ENCODE data around the gene OR7A5.

Gene OR7A5

GRCh38 chr19:14835011-14835410 lies at the start of gene OR7A5, which contains the start of gene OR7C1:
TSS of gene OR7A5 (minus strand) at chr19:14835185. CDS start at chr19:14828241, 6,944 bp downstream.
TSS of gene OR7C1 (minus strand) at chr19:14835185. CDS start at chr19:14800136, 35,049 bp downstream.
- Histone ChIP-seq H3K4me3 (ENCODE audit: low read length) (no peak within 1 kb of the TSS), H3K36me3 (ENCODE audit: control insufficient read depth, insufficient read depth, low read length) (no peaks in the 10 kb centered on the region), H3K9ac (ENCODE audit: low read length) (no peak within 1 kb of the TSS), H3K4me1 (ENCODE audit: control insufficient read depth, insufficient read depth, low read length) (no peaks in the 10 kb centered on the region), H3K27ac (ENCODE audit: low read depth, low read length) (no peak within 1 kb of the TSS), H3K27me3 (ENCODE audit: control insufficient read depth, insufficient read depth, low read length) (no peaks in the 10 kb centered on the region)

DNA sequence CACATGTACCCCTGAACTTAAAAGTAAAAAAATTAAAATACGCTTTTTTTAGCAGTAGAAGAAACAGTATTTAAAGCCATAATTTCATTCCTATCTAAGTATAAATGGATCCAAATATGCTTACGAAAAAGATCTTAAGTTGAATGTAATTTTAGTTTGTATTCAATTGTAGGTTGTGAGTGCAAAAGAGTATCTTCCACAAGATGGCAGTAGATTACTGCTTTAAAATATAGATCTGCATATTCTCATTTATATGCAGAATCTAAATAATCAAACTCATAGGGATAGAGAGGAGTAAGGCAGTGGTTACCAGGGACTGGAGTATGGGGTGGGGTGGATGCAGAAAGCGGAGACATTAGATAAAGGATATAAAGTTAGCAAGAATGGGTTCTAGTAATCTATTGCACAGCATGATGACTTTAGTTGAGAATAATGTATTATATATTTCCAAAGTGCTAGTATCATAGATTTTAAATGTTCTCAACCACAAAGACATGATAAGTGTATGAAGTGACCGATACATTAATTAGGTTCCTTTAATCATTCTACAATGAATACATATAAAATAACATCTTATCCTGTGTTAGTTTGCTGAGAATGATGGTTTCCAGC lies 36.7 kb upstream of the OR7A5 start:
- no peaks in the 10 kb centered on the region for H3K27me3 ChIP-seq (ENCODE audit: control insufficient read depth, insufficient read depth, low read length)
- H3K9ac ChIP-seq (ENCODE audit: low read length), result no peak overlapping the region
- H3K4me3 ChIP-seq (ENCODE audit: low read length), result no peak overlapping the region
- H3K36me3 ChIP-seq (ENCODE audit: control insufficient read depth, insufficient read depth, low read length), result no peaks in the 10 kb centered on the region
- H3K27ac ChIP-seq (ENCODE audit: low read depth, low read length), result no peak overlapping the region
- no peaks in the 10 kb centered on the region for H3K4me1 ChIP-seq (ENCODE audit: control insufficient read depth, insufficient read depth, low read length)

GRCh38 chr19:14868497-14868896 lies 33.5 kb upstream of the OR7A5 start:
- H3K36me3 ChIP-seq (ENCODE audit: control insufficient read depth, insufficient read depth, low read length), result no peaks in the 10 kb centered on the region
- H3K27me3 ChIP-seq (ENCODE audit: control insufficient read depth, insufficient read depth, low read length), result no peaks in the 10 kb centered on the region

GRCh38 chr19:14848822-14849221 lies 13.8 kb upstream of the OR7A5 start, which contains the start of gene OR7A10:
TSS of gene OR7A10 (minus strand) at chr19:14848922. CDS start at chr19:14841877, 7,045 bp downstream.
- Histone ChIP-seq H3K4me3 (ENCODE audit: low read length) (no peak within 1 kb of the TSS), H3K27ac (ENCODE audit: low read depth, low read length) (no peak within 1 kb of the TSS), H3K4me1 (ENCODE audit: control insufficient read depth, insufficient read depth, low read length) (no peaks in the 10 kb centered on the region), H3K27me3 (ENCODE audit: control insufficient read depth, insufficient read depth, low read length) (no peaks in the 10 kb centered on the region), H3K9ac (ENCODE audit: low read length) (no peak within 1 kb of the TSS), H3K36me3 (ENCODE audit: control insufficient read depth, insufficient read depth, low read length) (no peaks in the 10 kb centered on the region)

More at GRCh38 chr19:14868497-14868896, 33.5 kb upstream of the OR7A5 start:
- Histone ChIP-seq H3K9ac (ENCODE audit: low read length) (no peak overlapping the region), H3K4me3 (ENCODE audit: low read length) (no peak overlapping the region), H3K27ac (ENCODE audit: low read depth, low read length) (no peak overlapping the region), H3K4me1 (ENCODE audit: control insufficient read depth, insufficient read depth, low read length) (no peaks in the 10 kb centered on the region)

DNA sequence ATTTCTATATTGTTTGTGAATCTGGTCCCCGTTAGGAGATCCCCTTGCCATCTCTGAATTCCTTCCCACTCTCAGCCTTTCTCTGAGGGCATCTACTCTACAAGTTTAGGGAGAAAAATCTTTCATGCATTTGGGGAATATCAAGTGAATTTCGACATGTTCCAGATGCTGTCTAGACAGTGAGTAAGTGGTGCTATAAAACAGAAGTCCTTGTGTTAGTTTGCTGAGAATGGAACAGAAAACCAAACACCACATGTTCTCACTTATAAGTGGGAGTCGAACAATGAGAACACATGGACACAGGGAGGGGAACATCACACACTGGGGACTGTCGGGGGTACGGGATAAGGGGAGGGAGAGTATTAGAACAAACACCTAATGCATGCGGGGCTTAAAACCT lies 8.6 kb upstream of the OR7A5 start:
- Histone ChIP-seq H3K4me1 (ENCODE audit: control insufficient read depth, insufficient read depth, low read length) (no peaks in the 10 kb centered on the region), H3K27me3 (ENCODE audit: control insufficient read depth, insufficient read depth, low read length) (no peaks in the 10 kb centered on the region), H3K9ac (ENCODE audit: low read length) (no peak overlapping the region), H3K4me3 (ENCODE audit: low read length) (no peak overlapping the region), H3K36me3 (ENCODE audit: control insufficient read depth, insufficient read depth, low read length) (no peaks in the 10 kb centered on the region), H3K27ac (ENCODE audit: low read depth, low read length) (no peak overlapping the region)

DNA sequence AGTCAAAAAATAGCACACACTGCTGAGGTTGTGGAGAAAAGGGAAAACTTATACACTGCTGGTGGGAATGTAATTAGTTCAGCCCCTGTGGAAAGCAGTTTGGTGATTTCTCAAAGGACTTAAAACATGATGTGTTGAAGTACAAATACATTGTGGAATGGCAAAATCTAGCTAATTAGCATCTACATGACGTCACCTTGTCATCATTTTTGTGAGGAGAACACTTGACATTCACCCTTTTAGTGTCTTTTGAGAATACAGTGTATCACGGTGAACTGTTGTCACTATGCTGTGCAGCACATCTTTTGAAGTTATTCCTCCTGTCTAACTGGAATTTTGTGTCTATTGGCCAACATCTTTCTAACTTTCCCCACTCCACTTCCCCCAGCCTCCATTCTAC lies 8.2 kb upstream of the OR7A5 start:
- H3K9ac ChIP-seq (ENCODE audit: low read length), result no peak overlapping the region
- H3K36me3 ChIP-seq (ENCODE audit: control insufficient read depth, insufficient read depth, low read length), result no peaks in the 10 kb centered on the region
- H3K4me3 ChIP-seq (ENCODE audit: low read length), result no peak overlapping the region
- no peak overlapping the region for H3K27ac ChIP-seq (ENCODE audit: low read depth, low read length)
- H3K4me1 ChIP-seq (ENCODE audit: control insufficient read depth, insufficient read depth, low read length), result no peaks in the 10 kb centered on the region
- H3K27me3 ChIP-seq (ENCODE audit: control insufficient read depth, insufficient read depth, low read length), result no peaks in the 10 kb centered on the region

DNA sequence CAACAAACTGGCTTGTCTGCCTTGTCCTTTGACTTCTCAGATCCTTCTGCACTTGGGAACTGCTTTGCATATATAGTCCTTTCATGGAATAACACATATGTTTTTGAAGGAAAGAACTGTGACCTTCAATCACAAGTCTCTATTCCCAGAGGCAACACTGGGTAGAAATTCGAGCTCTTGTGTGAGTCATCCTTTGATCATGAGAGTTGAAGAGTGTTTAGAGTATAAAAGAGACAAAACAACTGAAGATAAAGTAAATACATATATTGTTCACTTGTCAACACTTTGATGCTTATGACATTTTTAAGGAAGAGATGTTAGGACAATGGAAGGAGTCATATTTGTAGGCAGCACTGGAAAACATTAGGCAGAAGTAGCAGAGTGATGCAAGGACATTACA lies 5.2 kb upstream of the OR7A5 start:
- Histone ChIP-seq H3K4me3 (ENCODE audit: low read length) (no peak overlapping the region), H3K27ac (ENCODE audit: low read depth, low read length) (no peak overlapping the region), H3K27me3 (ENCODE audit: control insufficient read depth, insufficient read depth, low read length) (no peaks in the 10 kb centered on the region), H3K4me1 (ENCODE audit: control insufficient read depth, insufficient read depth, low read length) (no peaks in the 10 kb centered on the region), H3K9ac (ENCODE audit: low read length) (no peak overlapping the region), H3K36me3 (ENCODE audit: control insufficient read depth, insufficient read depth, low read length) (no peaks in the 10 kb centered on the region)

GRCh38 chr19:14837391-14837790 lies 2.4 kb upstream of the OR7A5 start:
- Histone ChIP-seq H3K9ac (ENCODE audit: low read length) (no peak overlapping the region), H3K36me3 (ENCODE audit: control insufficient read depth, insufficient read depth, low read length) (no peaks in the 10 kb centered on the region), H3K27me3 (ENCODE audit: control insufficient read depth, insufficient read depth, low read length) (no peaks in the 10 kb centered on the region), H3K27ac (ENCODE audit: low read depth, low read length) (no peak overlapping the region), H3K4me1 (ENCODE audit: control insufficient read depth, insufficient read depth, low read length) (no peaks in the 10 kb centered on the region), H3K4me3 (ENCODE audit: low read length) (no peak overlapping the region)

- H3K9ac ChIP-seq (ENCODE audit: low read length), result no peak overlapping the region
- no peaks in the 10 kb centered on the region for H3K36me3 ChIP-seq (ENCODE audit: control insufficient read depth, insufficient read depth, low read length)
- no peaks in the 10 kb centered on the region for H3K27me3 ChIP-seq (ENCODE audit: control insufficient read depth, insufficient read depth, low read length)
- no peak overlapping the region for H3K4me3 ChIP-seq (ENCODE audit: low read length)
- no peak overlapping the region for H3K27ac ChIP-seq (ENCODE audit: low read depth, low read length)
- no peaks in the 10 kb centered on the region for H3K4me1 ChIP-seq (ENCODE audit: control insufficient read depth, insufficient read depth, low read length)
Measured at GRCh38 chr19:14830702-14831101, 4.3 kb downstream of the OR7A5 start.

- no peaks in the 10 kb centered on the region for H3K36me3 ChIP-seq (ENCODE audit: control insufficient read depth, insufficient read depth, low read length)
- no peak overlapping the region for H3K27ac ChIP-seq (ENCODE audit: low read depth, low read length)
- H3K9ac ChIP-seq (ENCODE audit: low read length), result no peak overlapping the region
- H3K4me3 ChIP-seq (ENCODE audit: low read length), result no peak overlapping the region
- H3K4me1 ChIP-seq (ENCODE audit: control insufficient read depth, insufficient read depth, low read length), result no peaks in the 10 kb centered on the region
- H3K27me3 ChIP-seq (ENCODE audit: control insufficient read depth, insufficient read depth, low read length), result no peaks in the 10 kb centered on the region
Measured at GRCh38 chr19:14826006-14826405, 9.0 kb downstream of the OR7A5 start.

DNA sequence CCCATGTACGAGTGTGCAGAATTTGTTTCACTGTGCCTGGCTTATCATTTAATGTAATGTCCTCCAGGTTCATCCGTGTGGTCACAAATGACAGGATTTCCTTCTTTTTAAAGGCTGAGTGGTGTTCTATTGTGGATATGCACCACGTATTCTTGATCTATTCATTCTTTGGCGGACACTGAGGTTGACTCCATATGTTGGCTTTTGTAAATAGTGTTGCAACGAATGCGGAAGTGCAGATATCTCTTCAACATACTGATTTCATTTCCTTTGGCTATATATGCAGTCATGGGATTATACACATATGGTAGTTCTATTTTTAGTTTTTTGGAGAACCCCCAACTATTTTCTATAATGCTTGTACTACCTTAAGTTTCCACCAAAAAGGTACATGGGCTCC lies 13.0 kb downstream of the OR7A5 start:
- no peak overlapping the region for H3K9ac ChIP-seq (ENCODE audit: low read length)
- no peak overlapping the region for H3K27ac ChIP-seq (ENCODE audit: low read depth, low read length)
- no peaks in the 10 kb centered on the region for H3K4me1 ChIP-seq (ENCODE audit: control insufficient read depth, insufficient read depth, low read length)
- no peak overlapping the region for H3K4me3 ChIP-seq (ENCODE audit: low read length)
- H3K27me3 ChIP-seq (ENCODE audit: control insufficient read depth, insufficient read depth, low read length), result no peaks in the 10 kb centered on the region
- H3K36me3 ChIP-seq (ENCODE audit: control insufficient read depth, insufficient read depth, low read length), result no peaks in the 10 kb centered on the region

GRCh38 chr19:14818588-14818987 lies 16.4 kb downstream of the OR7A5 start:
- Histone ChIP-seq H3K4me3 (ENCODE audit: low read length) (no peak overlapping the region), H3K27ac (ENCODE audit: low read depth, low read length) (no peak overlapping the region), H3K9ac (ENCODE audit: low read length) (no peak overlapping the region), H3K4me1 (ENCODE audit: control insufficient read depth, insufficient read depth, low read length) (no peaks in the 10 kb centered on the region), H3K27me3 (ENCODE audit: control insufficient read depth, insufficient read depth, low read length) (no peaks in the 10 kb centered on the region), H3K36me3 (ENCODE audit: control insufficient read depth, insufficient read depth, low read length) (no peaks in the 10 kb centered on the region)

GRCh38 chr19:14817052-14817451 lies 17.9 kb downstream of the OR7A5 start:
- Histone ChIP-seq H3K27ac (ENCODE audit: low read depth, low read length) (no peak overlapping the region), H3K36me3 (ENCODE audit: control insufficient read depth, insufficient read depth, low read length) (no peaks in the 10 kb centered on the region), H3K9ac (ENCODE audit: low read length) (no peak overlapping the region), H3K4me1 (ENCODE audit: control insufficient read depth, insufficient read depth, low read length) (no peaks in the 10 kb centered on the region), H3K27me3 (ENCODE audit: control insufficient read depth, insufficient read depth, low read length) (no peaks in the 10 kb centered on the region), H3K4me3 (ENCODE audit: low read length) (no peak overlapping the region)
